GM23248 (cell line): ENCODE measurements around the gene CRYBB3.

ENCODE experiments used
- EZH2 ChIP-seq: fragments of 200-600 bp; sonication (generic); IDR thresholded peaks from 2 replicates; pipeline ENCODE4 v1.6.1; 2018; ENCODE audit warnings: antibody characterized with exemption, mild to moderate bottlenecking; ENCODE audit not compliant: insufficient read depth, poor library complexity, severe bottlenecking
- EZH2phosphoT487 ChIP-seq: fragments of 200-600 bp; sonication (generic); IDR thresholded peaks from 2 replicates; pipeline ENCODE4 v1.6.1; 2018; ENCODE audit warnings: antibody characterized with exemption, moderate library complexity, mild to moderate bottlenecking, low read depth; ENCODE audit not compliant: insufficient read depth

GRCh38 chr22:25221790-25222189 is 22.1 kb downstream of the CRYBB3 start:
- TF ChIP-seq EZH2phosphoT487 = no peak
- no peak for TF ChIP-seq EZH2
